H1 (cell line): ENCODE measurements around the gene ACTG1. TPM values are rescaled to one million over a fixed set of nuclear protein-coding genes. Genes with fewer than 3 reads are reported as not detected.
A peak's percentile ranks its signal among the peaks of the same experiment; 100 is the strongest.

Source experiments
- CTCF ChIA-PET: fragments of 300-600 bp; sonication (Branson Sonifier 250); formaldehyde crosslinking; loops from one replicate; lab custom pipeline; 2021; ENCODE audit not compliant: partially characterized antibody; lab: Charles Lee
- POLR2A ChIA-PET: fragments of 300-600 bp; sonication (Branson Sonifier 250); formaldehyde crosslinking; loops from one replicate; lab custom pipeline; 2021; ENCODE audit warnings: inconsistent platforms; ENCODE audit not compliant: partially characterized antibody; lab: Charles Lee
- DNase-seq, 2 experiments: peaks; one replicate each; pipeline versions ENCODE4 v3.0.0 to v3.0.0-alpha.2; 2010 to 2022; ENCODE audit warnings: low spot score in 2 of 2, low read depth in 1 of 2, mixed read lengths in 1 of 2
- FAIRE-seq: peaks from 2 replicates; lab custom pipeline; 2011; peaks lifted over from hg19 to GRCh38; lab: Jason Lieb, UNC
- H2AFZ ChIP-seq: 2 replicates; pipeline ENCODE4 v1.8.1; 2012; ENCODE audit warnings: low read length, inconsistent platforms
- H2AK5ac ChIP-seq: 2 replicates; pipeline ENCODE4 v1.6.1; 2013; ENCODE audit warnings: low read depth, low read length
- H2BK120ac ChIP-seq: replicated peaks from 2 replicates; pipeline ENCODE3; 2013; ENCODE audit warnings: low read depth, low read length, inconsistent platforms
- H2BK12ac ChIP-seq: 2 replicates; pipeline ENCODE4 v1.6.1; 2013; ENCODE audit warnings: low read depth, low read length
- H2BK15ac ChIP-seq: 2 replicates; pipeline ENCODE4 v1.6.1; 2013; ENCODE audit warnings: low read length
- H2BK20ac ChIP-seq: 2 replicates; pipeline ENCODE4 v1.6.1; 2013; ENCODE audit warnings: low read length
- H2BK5ac ChIP-seq: 2 replicates; pipeline ENCODE4 v1.6.1; 2013; ENCODE audit warnings: low read depth, low read length
- H3K14ac ChIP-seq: 2 replicates; pipeline ENCODE4 v1.6.1; 2013; ENCODE audit warnings: inconsistent platforms; ENCODE audit not compliant: insufficient read length
- H3K18ac ChIP-seq: 2 replicates; pipeline ENCODE4 v1.6.1; 2013; ENCODE audit warnings: low read length; ENCODE audit errors: extremely low read depth
- H3K23ac ChIP-seq: 2 replicates; pipeline ENCODE4 v1.6.1; 2013; ENCODE audit warnings: inconsistent platforms; ENCODE audit not compliant: insufficient read length
- H3K23me2 ChIP-seq: 2 replicates; pipeline ENCODE4 v1.6.1; 2013; ENCODE audit warnings: low read depth, low read length
- H3K27ac ChIP-seq: 2 replicates; pipeline ENCODE4 v1.6.1; 2011; ENCODE audit warnings: low read depth, low read length, inconsistent platforms
- H3K27me3 ChIP-seq, 4 experiments: replicated peaks in 1 of 4; 1 replicate in 1 of 4; 2 replicates in 3 of 4; pipeline versions ENCODE4 v1.6.1 to v1.8.1; 2011 to 2013; ENCODE audit warnings: low read length in 3 of 4, mild to moderate bottlenecking in 3 of 4, inconsistent platforms in 2 of 4, mixed read lengths in 2 of 4, moderate library complexity in 1 of 4; ENCODE audit not compliant: control insufficient read depth in 3 of 4, insufficient read depth in 3 of 4; ENCODE audit errors: extremely low read depth in 1 of 4
- H3K36me3 ChIP-seq, 4 experiments: 2 replicates each; pipeline versions ENCODE4 v1.6.1 to v1.8.1; 2011 to 2013; ENCODE audit warnings: mild to moderate bottlenecking in 4 of 4, low read length in 3 of 4, moderate library complexity in 2 of 4, control low read depth in 1 of 4, inconsistent platforms in 1 of 4; ENCODE audit not compliant: insufficient read depth in 4 of 4, control insufficient read depth in 2 of 4
- H3K4ac ChIP-seq: replicated peaks from 2 replicates; pipeline ENCODE3; 2013; ENCODE audit warnings: low read length, low read depth, mixed read lengths, inconsistent platforms; ENCODE audit not compliant: insufficient read length
- H3K4me1 ChIP-seq, 4 experiments: replicated peaks in 1 of 4; 1 replicate in 1 of 4; 2 replicates in 3 of 4; pipeline versions ENCODE4 v1.6.1 to v1.8.1; 2011 to 2013; ENCODE audit warnings: low read length in 3 of 4, inconsistent platforms in 2 of 4, mixed read lengths in 1 of 4; ENCODE audit not compliant: insufficient read depth in 4 of 4, control insufficient read depth in 3 of 4
- H3K4me2 ChIP-seq, 2 experiments: 2 replicates each; pipeline versions ENCODE4 v1.6.1 to v1.8.1; 2011 to 2013; ENCODE audit warnings: low read depth in 2 of 2, low read length in 2 of 2, control low read depth in 1 of 2, inconsistent platforms in 1 of 2, mild to moderate bottlenecking in 1 of 2; ENCODE audit not compliant: insufficient read depth in 1 of 2
- H3K4me3 ChIP-seq, 4 experiments: fragments of 200-600, 300-600 bp in 1 of 4; sonication (generic), shearing (Covaris generic), sonication (Bioruptor Twin) in 1 of 4; 2 replicates each; pipeline versions ENCODE4 v1.5.1 to v1.8.1; 2011 to 2016; ENCODE audit warnings: low read length in 4 of 4, low read depth in 3 of 4, control low read depth in 2 of 4, inconsistent platforms in 2 of 4, mild to moderate bottlenecking in 2 of 4, mixed read lengths in 1 of 4, moderate library complexity in 1 of 4; ENCODE audit not compliant: insufficient read depth in 2 of 4; ENCODE audit errors: extremely low read depth in 1 of 4
- H3K56ac ChIP-seq: replicated peaks from 2 replicates; pipeline ENCODE3; 2013; ENCODE audit warnings: low read depth, mild to moderate bottlenecking, mixed read lengths, low read length, inconsistent platforms; ENCODE audit not compliant: insufficient read length
- H3K79me1 ChIP-seq: 2 replicates; pipeline ENCODE4 v1.6.1; 2013; ENCODE audit warnings: low read depth, low read length, control low read depth
- H3K79me2 ChIP-seq, 2 experiments: 2 replicates each; pipeline versions ENCODE4 v1.6.1 to v1.8.1; 2012 to 2013; ENCODE audit warnings: low read length in 2 of 2, mild to moderate bottlenecking in 2 of 2, inconsistent platforms in 1 of 2; ENCODE audit not compliant: insufficient read depth in 2 of 2, control insufficient read depth in 1 of 2
- H3K9ac ChIP-seq, 4 experiments: replicated peaks in 1 of 4; 1 replicate in 1 of 4; 2 replicates in 3 of 4; pipeline versions ENCODE4 v1.6.1 to v1.8.1; 2011 to 2013; ENCODE audit warnings: low read depth in 3 of 4, low read length in 3 of 4, control low read depth in 2 of 4, mild to moderate bottlenecking in 2 of 4, moderate library complexity in 2 of 4, inconsistent platforms in 1 of 4; ENCODE audit errors: extremely low read depth in 1 of 4
- H3K9me3 ChIP-seq, 2 experiments: 2 replicates each; pipeline versions ENCODE4 v1.6.1 to v1.8.1; 2012 to 2013; ENCODE audit warnings: mild to moderate bottlenecking in 2 of 2, moderate library complexity in 2 of 2, control low read depth in 1 of 2, inconsistent platforms in 1 of 2, low read depth in 1 of 2, low read length in 1 of 2, mixed read lengths in 1 of 2; ENCODE audit not compliant: insufficient read depth in 2 of 2
- H4K20me1 ChIP-seq, 2 experiments: replicated peaks in 1 of 2; 2 replicates each; pipeline versions ENCODE3 to v1.8.1; 2011 to 2013; ENCODE audit warnings: inconsistent platforms in 2 of 2, low read length in 2 of 2, mild to moderate bottlenecking in 1 of 2; ENCODE audit not compliant: insufficient read depth in 2 of 2, control insufficient read depth in 1 of 2
- H4K5ac ChIP-seq: 2 replicates; pipeline ENCODE4 v1.6.1; 2013; ENCODE audit warnings: low read length, low read depth, mixed read lengths, inconsistent platforms; ENCODE audit not compliant: insufficient read length
- H4K8ac ChIP-seq: 2 replicates; pipeline ENCODE4 v1.8.0; 2013; ENCODE audit warnings: mild to moderate bottlenecking, moderate library complexity, low read length, inconsistent platforms; ENCODE audit not compliant: insufficient read depth; ENCODE audit errors: extremely low read depth
- H4K91ac ChIP-seq: replicated peaks from 2 replicates; pipeline ENCODE3; 2013; ENCODE audit warnings: low read length, mixed read lengths, inconsistent platforms; ENCODE audit not compliant: insufficient read length
- CTCF ChIP-seq, 3 experiments: IDR thresholded peaks; 1 replicate in 2 of 3; 2 replicates in 1 of 3; pipeline versions ENCODE4 v1.5.1 to v1.6.1; 2011; ENCODE audit warnings: low read length in 3 of 3, mild to moderate bottlenecking in 3 of 3, inconsistent platforms in 2 of 3, low read depth in 1 of 3, moderate library complexity in 1 of 3; ENCODE audit not compliant: insufficient read depth in 1 of 3; ENCODE audit errors: control extremely low read depth in 1 of 3
- GABPA ChIP-seq: IDR thresholded peaks from 2 replicates; pipeline ENCODE4 v1.6.1; 2011; ENCODE audit warnings: mild to moderate bottlenecking, low read length, moderate library complexity, borderline replicate concordance; ENCODE audit not compliant: insufficient read depth
- GTF2F1 ChIP-seq: IDR thresholded peaks from 2 replicates; pipeline ENCODE4 v1.6.1; 2012; ENCODE audit warnings: low read depth, low read length, improper control_type of control experiment, borderline replicate concordance
- SIN3A ChIP-seq, 2 experiments: IDR thresholded peaks in 1 of 2; conservative IDR thresholded peaks in 1 of 2; 2 replicates each; pipeline ENCODE4 v1.6.1; 2011 to 2012; ENCODE audit warnings: low read length in 2 of 2, improper control_type of control experiment in 1 of 2, low read depth in 1 of 2, mild to moderate bottlenecking in 1 of 2
- SP2 ChIP-seq: IDR thresholded peaks from 2 replicates; pipeline ENCODE4 v1.6.1; 2012; ENCODE audit warnings: mild to moderate bottlenecking, low read length, inconsistent platforms
- SRF ChIP-seq: IDR thresholded peaks from 2 replicates; pipeline ENCODE4 v1.6.1; 2011; ENCODE audit warnings: mild to moderate bottlenecking, low read depth, low read length, moderate library complexity
- TAF1 ChIP-seq: IDR thresholded peaks from 2 replicates; pipeline ENCODE4 v1.6.1; 2011; ENCODE audit warnings: mild to moderate bottlenecking, low read depth, low read length
- WGBS, 2 experiments: shearing (Covaris generic) in 1 of 2; methylation state at CpG; one replicate each; pipeline versions ENCODE4 v1.1.6 to v1.1.7; 2013 to 2015; ENCODE audit warnings: low lambda C conversion rate in 2 of 2, mixed read lengths in 2 of 2, inconsistent platforms in 1 of 2, low coverage in 1 of 2, missing lambda C conversion rate in 1 of 2; ENCODE audit not compliant: insufficient replicate concordance in 2 of 2, insufficient coverage in 1 of 2, insufficient read length in 1 of 2; ENCODE audit errors: extremely low coverage in 1 of 2, missing lambda C conversion rate in 1 of 2; 5-methylcytosine and 5-hydroxymethylcytosine counted together
- polyA plus RNA-seq, 7 experiments: library from polyadenylated mRNA; depleted of rRNA in 3 of 7; stranded (reverse) in 5 of 7; unstranded in 2 of 7; fragments of >200 nt in 5 of 7; fragments of 200-250 nt in 2 of 7; gene quantifications; 1 replicate in 5 of 7; 2 replicates in 1 of 7; 4 replicates in 1 of 7; pipeline versions ENCODE4 v1.2.1 to v1.2.3, GENCODE V29; 2011 to 2013; ENCODE audit warnings: missing spikeins in 2 of 7, mixed read lengths in 2 of 7
- total RNA-seq: library from RNA; stranded (reverse); fragmentation: NEBNext Ultra II Directional; extraction: Animal tissue kit (Norgen Biotek cat#: 25700); gene quantifications from 2 replicates; pipeline ENCODE4 v1.2.1, GENCODE V29; 2021

Gene ACTG1
- total and polyA plus RNA-seq, 2 of the 8 experiments (the other 6 are each of a cell fraction or from before 2014, with no cell fraction given), result 3,535 to 5,010 TPM

GRCh38 chr17:81513753-81514488 is 1.3 kb upstream of the ACTG1 start:
- H3K4me2 ChIP-seq, result peak overlapping the region; percentile 75 to 85
- peak overlapping the region; percentile 96; the same call in 1 of the 2 replicates for H4K8ac ChIP-seq
- peaks cover 0 to 30% (median 19%) of the 10 kb centered on the region in 4 experiments; a peak in 6 of 7 replicates for H3K4me1 ChIP-seq
- 3% methylated on average over 58 of the region's 64 CpGs; no CpG with 5 or more reads in 1 of the 2 experiments for WGBS, 2 experiments
- H2BK120ac ChIP-seq, result peak overlapping the region; percentile 7
- H3K27ac ChIP-seq, result peak overlapping the region; percentile 89; the same call in 1 of the 2 replicates
- H4K20me1 ChIP-seq, result peaks cover 23 to 34% of the 10 kb centered on the region in 2 experiments
- H3K27me3 ChIP-seq, result peaks cover 0 to 15% (median 10%) of the 10 kb centered on the region in 4 experiments; a peak in 5 of 7 replicates
- H3K9ac ChIP-seq, result peak overlapping the region; percentile 46 to 77 (median 74); a peak in 6 of 7 replicates
- ChIA-PET CTCF (interaction anchor here (0.9 to 3.6 kb wide), 3 partner anchors 9 to 29 kb away, joined by 3 to 12 read pairs (median 3); no protein-coding TSS in a partner anchor), POLR2A (interaction anchor here (0.5 to 35.8 kb wide), 33 partner anchors 2 to 982 kb away, joined by 3 to 1004 read pairs (median 5); partner anchors contain the start of genes ACTG1, ARL16, BAHCC1 and FAAP100)
- peaks cover 24 to 45% of the 10 kb centered on the region in 2 experiments for H3K79me2 ChIP-seq
- FAIRE-seq (no peak), DNase-seq (peak in 1 of 2 experiments; percentile 82)
- 0 out of 2 replicates have a peak overlapping the region, but pooled peaks have one; percentile 61 for H2BK20ac ChIP-seq
- peak overlapping the region; percentile 95; the same call in 1 of the 2 replicates for H2BK15ac ChIP-seq
- no peak overlapping the region for H3K23ac ChIP-seq
- peaks cover 31% of the 10 kb centered on the region for H3K23me2 ChIP-seq
- H4K91ac ChIP-seq, result peak overlapping the region; percentile 12
- H3K18ac ChIP-seq, result peak overlapping the region; percentile 95
- peaks cover 19 to 32% (median 29%) of the 10 kb centered on the region in 4 experiments; a peak in 7 of 8 replicates for H3K36me3 ChIP-seq
- peak overlapping the region; percentile 56 to 75 (median 66) for H3K4me3 ChIP-seq
- H3K79me1 ChIP-seq, result peaks cover 19% of the 10 kb centered on the region
- H4K5ac ChIP-seq, result peak overlapping the region; percentile 34
- H3K56ac ChIP-seq, result peak overlapping the region; percentile 46
- no peak overlapping the region for H3K14ac ChIP-seq
- H2AFZ ChIP-seq, result no peak overlapping the region
- H2BK5ac ChIP-seq, result peak overlapping the region; percentile 83
- peak overlapping the region; percentile 8 for H3K4ac ChIP-seq
- H2BK12ac ChIP-seq, result peak overlapping the region; percentile 50; the same call in 1 of the 2 replicates
- no peaks in the 10 kb centered on the region for H3K9me3 ChIP-seq
- H2AK5ac ChIP-seq, result 0 out of 2 replicates have a peak overlapping the region, but pooled peaks have one; percentile 15
- TF ChIP-seq CTCF (IDR thresholded peaks at IDR 0.05; ENCODE audit: control extremely low read depth in 1 of 3, insufficient read depth in 1 of 3, low read depth in 1 of 3, low read length in 3 of 3), result no peak
- no peak for TF ChIP-seq GTF2F1
- TF ChIP-seq SP2, result no peak
- TF ChIP-seq GABPA, result no peak
- 0 out of 4 replicates have a peak, but pooled peaks of 1 of the 2 experiments have one; percentile 12 for TF ChIP-seq SIN3A (conservative IDR thresholded peaks at IDR 0.05 in 1 of 2, IDR thresholded peaks at IDR 0.05 in 1 of 2; ENCODE audit: low read depth in 1 of 2, low read length in 2 of 2)
- TF ChIP-seq TAF1, result peak; percentile 14
- TF ChIP-seq SRF, result no peak
